IgD-negative memory B cell (primary cell): Measurements from ENCODE around the gene ZBED5. TPM values are rescaled to one million over a fixed set of nuclear protein-coding genes. Genes with fewer than 3 reads are reported as not detected.
"Not testable (repeated sequence)": the region's sequence is repeated elsewhere in the genome, so short reads cannot be mapped to it uniquely, and the experiment has no call there.

Experiments
- H3K27ac Mint-ChIP-seq, 3 donors: one replicate each; pipeline ENCODE4 v1.8.0; 2020 to 2022; ENCODE audit warnings: mild to moderate bottlenecking in 3 of 3, mixed read lengths in 3 of 3, moderate library complexity in 1 of 3
- H3K27me3 Mint-ChIP-seq: one replicate; pipeline ENCODE4 v1.8.0; 2021; ENCODE audit warnings: mixed read lengths
- H3K36me3 Mint-ChIP-seq: one replicate; pipeline ENCODE4 v1.8.0; 2020; ENCODE audit warnings: mild to moderate bottlenecking, mixed read lengths
- H3K4me1 Mint-ChIP-seq, 3 donors: one replicate each; pipeline ENCODE4 v1.8.0; 2020 to 2022; ENCODE audit warnings: mixed read lengths in 3 of 3, mild to moderate bottlenecking in 1 of 3
- H3K4me3 Mint-ChIP-seq, 4 donors: one replicate each; pipeline ENCODE4 v1.8.0; 2020 to 2022; ENCODE audit warnings: mild to moderate bottlenecking in 4 of 4, mixed read lengths in 4 of 4, moderate library complexity in 3 of 4
- H3K9me3 Mint-ChIP-seq, 3 donors: one replicate each; pipeline ENCODE4 v1.8.0; 2020 to 2021; ENCODE audit warnings: mixed read lengths in 3 of 3, mild to moderate bottlenecking in 1 of 3
- polyA plus RNA-seq: library from polyadenylated mRNA; unstranded; fragments of 300-500 nt; fragmentation: Illumina TruSeq; gene quantifications from one replicate; pipeline ENCODE4 v1.2.3, GENCODE V29; 2021

Gene ZBED5
- polyA plus RNA-seq, 1 donor from 2014 or later: 27.2 TPM

DNA sequence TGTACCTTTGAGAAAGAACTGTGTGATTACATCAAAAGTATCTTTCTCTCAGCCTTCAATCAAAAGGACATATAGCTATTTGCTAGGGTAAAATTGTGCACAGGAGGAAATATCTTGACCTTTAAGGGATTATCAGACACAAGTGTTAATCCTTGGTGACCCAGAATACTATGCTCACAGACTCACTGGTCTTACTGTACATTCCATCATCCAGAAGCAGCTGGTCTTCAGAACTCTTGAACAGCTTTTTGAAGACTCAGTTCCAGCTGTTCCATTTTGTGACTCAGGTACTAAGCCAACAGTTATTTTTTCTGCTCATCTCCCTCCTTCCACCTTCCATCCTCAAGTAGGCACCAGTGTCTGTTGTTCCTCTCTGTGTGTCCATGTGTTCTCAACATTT is 19.8 kb downstream of the ZBED5 start:
- Mint-ChIP-seq H3K27me3 (no peaks in the 10 kb centered on the region), H3K36me3 (peaks cover 2% of the 10 kb centered on the region), H3K9me3 (peaks cover 0 to 5% (median 5%) of the 10 kb centered on the region in 3 donors), H3K4me3 (no peak overlapping the region), H3K4me1 (peaks cover 4 to 18% (median 12%) of the 10 kb centered on the region in 3 donors), H3K27ac (no peak overlapping the region)

- not testable (repeated sequence) for H3K27me3 Mint-ChIP-seq, H3K9me3 Mint-ChIP-seq, H3K27ac Mint-ChIP-seq, H3K36me3 Mint-ChIP-seq, H3K4me3 Mint-ChIP-seq
- peaks cover 4 to 18% (median 12%) of the 10 kb centered on the region in 3 donors for H3K4me1 Mint-ChIP-seq
These were observed 21.0 kb downstream of the ZBED5 start for GRCh38 chr11:10836884-10837283.

- H3K9me3 Mint-ChIP-seq: no peaks in the 10 kb centered on the region
- peaks cover 2% of the 10 kb centered on the region for H3K36me3 Mint-ChIP-seq
- no peaks in the 10 kb centered on the region for H3K27me3 Mint-ChIP-seq
- no peak overlapping the region for H3K4me3 Mint-ChIP-seq
- H3K4me1 Mint-ChIP-seq: peaks cover 10 to 14% (median 12%) of the 10 kb centered on the region in 3 donors
- H3K27ac Mint-ChIP-seq: no peak overlapping the region
These were observed 28.7 kb downstream of the ZBED5 start for GRCh38 chr11:10829139-10829538.

DNA sequence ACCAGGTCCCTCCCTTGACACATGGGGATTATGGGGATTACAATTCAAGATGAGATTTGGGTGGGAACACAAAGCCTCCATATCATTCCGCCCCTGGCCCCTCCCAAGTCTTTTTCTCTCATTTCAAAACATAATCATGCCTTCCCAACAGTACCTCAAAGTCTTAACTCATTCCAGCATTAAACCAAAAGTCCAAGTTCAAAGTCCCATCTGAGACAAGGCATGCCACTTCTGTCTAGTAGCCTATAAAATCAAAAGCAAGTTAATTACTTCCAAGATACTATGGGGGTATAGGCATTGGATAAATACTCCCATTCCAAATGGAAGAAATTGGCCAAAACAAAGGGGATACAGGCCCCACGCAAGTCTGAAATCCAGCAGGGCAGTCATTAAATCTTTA is 29.5 kb downstream of the ZBED5 start:
- Mint-ChIP-seq H3K4me3 (no peak overlapping the region), H3K9me3 (no peaks in the 10 kb centered on the region), H3K36me3 (peaks cover 2% of the 10 kb centered on the region), H3K4me1 (peaks cover 10 to 18% (median 12%) of the 10 kb centered on the region in 3 donors), H3K27ac (no peak overlapping the region), H3K27me3 (no peaks in the 10 kb centered on the region)

DNA sequence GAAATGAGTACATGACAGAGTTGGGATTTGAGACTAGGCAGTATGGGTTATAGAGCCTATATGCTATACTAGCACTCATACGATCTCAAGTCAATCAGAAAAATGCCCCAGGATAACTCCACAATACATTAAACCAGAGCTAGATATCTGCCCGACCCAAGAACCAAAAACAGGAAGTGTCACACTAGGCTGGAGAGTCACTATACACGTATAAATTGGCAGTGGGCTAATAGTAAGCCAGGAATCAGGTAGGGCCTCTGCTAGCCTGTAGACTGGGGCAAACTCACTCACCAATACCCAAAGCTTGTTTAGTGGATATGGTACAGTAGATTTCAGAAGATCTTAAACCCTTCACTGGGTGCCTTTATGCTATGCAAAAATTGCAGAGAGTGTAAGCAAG is 33.0 kb downstream of the ZBED5 start:
- Mint-ChIP-seq H3K27me3 (no peaks in the 10 kb centered on the region), H3K4me3 (peak overlapping the region in 3 of 4 donors; percentile 41 to 74 (median 58)), H3K36me3 (peaks cover 2% of the 10 kb centered on the region), H3K9me3 (no peaks in the 10 kb centered on the region), H3K4me1 (peaks cover 10 to 22% (median 14%) of the 10 kb centered on the region in 3 donors), H3K27ac (peak overlapping the region; percentile 0 to 83 (median 32))

- Mint-ChIP-seq H3K4me3 (peak overlapping the region in 1 of 4 donors; percentile 3), H3K36me3 (peaks cover 1% of the 10 kb centered on the region), H3K27me3 (no peaks in the 10 kb centered on the region), H3K9me3 (no peaks in the 10 kb centered on the region), H3K4me1 (peaks cover 10 to 22% (median 14%) of the 10 kb centered on the region in 3 donors), H3K27ac (no peak overlapping the region)
These were observed 34.7 kb downstream of the ZBED5 start for GRCh38 chr11:10823152-10823579.

- H3K9me3 Mint-ChIP-seq, H3K27me3 Mint-ChIP-seq, H3K36me3 Mint-ChIP-seq, H3K4me3 Mint-ChIP-seq: not testable (repeated sequence)
- Mint-ChIP-seq H3K27ac (peak overlapping the region in 1 of 3 donors; percentile 10), H3K4me1 (peaks cover 10 to 22% (median 14%) of the 10 kb centered on the region in 3 donors)
These were observed 35.4 kb downstream of the ZBED5 start for GRCh38 chr11:10822491-10822890.

DNA sequence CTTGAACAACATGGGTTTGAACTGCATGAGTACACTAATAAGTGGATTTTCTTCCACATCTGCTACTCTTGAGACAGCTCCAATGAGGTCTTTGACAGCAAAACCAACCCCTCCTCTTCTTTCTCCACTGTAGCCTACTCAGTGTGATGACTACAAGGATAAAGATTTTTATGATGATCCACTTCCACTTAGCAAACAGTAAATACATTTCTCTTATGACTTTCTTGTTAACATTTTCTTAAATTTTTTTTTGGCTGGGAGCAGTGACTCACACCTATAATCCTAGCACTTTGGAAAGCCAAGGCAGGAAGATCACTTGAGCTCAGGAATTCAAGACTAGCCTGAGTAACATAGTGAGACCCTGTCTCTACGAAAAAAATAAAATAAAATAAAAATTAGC is 39.3 kb downstream of the ZBED5 start:
- Mint-ChIP-seq H3K36me3 (peaks cover 6% of the 10 kb centered on the region), H3K4me3 (no peak overlapping the region), H3K27ac (no peak overlapping the region), H3K4me1 (peaks cover 0 to 15% (median 2%) of the 10 kb centered on the region in 3 donors), H3K9me3 (no peaks in the 10 kb centered on the region), H3K27me3 (no peaks in the 10 kb centered on the region)

DNA sequence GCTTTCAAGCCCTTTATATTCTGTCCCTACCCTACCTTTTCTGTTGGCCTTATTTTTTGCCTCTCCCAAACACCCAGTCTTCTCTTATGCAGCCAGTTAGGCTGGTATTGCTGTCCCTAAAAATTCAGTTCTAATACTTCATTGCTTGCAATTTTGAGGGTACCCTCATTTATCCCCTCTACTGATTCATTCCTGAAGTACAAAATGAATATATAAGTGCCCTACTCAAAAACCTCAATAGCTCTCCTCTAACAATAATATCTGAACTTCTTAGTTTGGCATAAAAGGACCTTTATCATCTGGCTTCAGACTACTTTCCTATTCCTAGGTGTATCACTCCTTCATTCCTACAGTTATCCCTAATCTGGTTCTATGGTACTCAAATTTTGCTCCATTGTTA is 43.9 kb downstream of the ZBED5 start:
- Mint-ChIP-seq H3K36me3 (peaks cover 6% of the 10 kb centered on the region), H3K27me3 (no peaks in the 10 kb centered on the region), H3K9me3 (no peaks in the 10 kb centered on the region), H3K27ac (peak overlapping the region in 1 of 3 donors; percentile 33), H3K4me1 (peaks cover 6 to 19% (median 8%) of the 10 kb centered on the region in 3 donors), H3K4me3 (no peak overlapping the region)

GRCh38 chr11:10809373-10810160 is 48.3 kb downstream of the ZBED5 start:
- peaks cover 5% of the 10 kb centered on the region for H3K36me3 Mint-ChIP-seq
- no peaks in the 10 kb centered on the region for H3K9me3 Mint-ChIP-seq
- H3K4me1 Mint-ChIP-seq: peaks cover 16 to 35% (median 20%) of the 10 kb centered on the region in 3 donors
- H3K27ac Mint-ChIP-seq: peak overlapping the region; percentile 98 to 100 (median 99)
- H3K27me3 Mint-ChIP-seq: no peaks in the 10 kb centered on the region
- H3K4me3 Mint-ChIP-seq: peak overlapping the region; percentile 95 to 100 (median 97)

- no peaks in the 10 kb centered on the region for H3K27me3 Mint-ChIP-seq
- peak within 1 kb of the TSS; percentile 98 to 100 (median 99) for H3K27ac Mint-ChIP-seq
- H3K4me3 Mint-ChIP-seq: peak within 1 kb of the TSS; percentile 95 to 100 (median 97)
- H3K36me3 Mint-ChIP-seq: peaks cover 8% of the 10 kb centered on the region
- H3K9me3 Mint-ChIP-seq: no peaks in the 10 kb centered on the region
- peaks cover 16 to 39% (median 24%) of the 10 kb centered on the region in 3 donors for H3K4me1 Mint-ChIP-seq
These were observed 49.1 kb downstream of the ZBED5 start, which contains the start of gene EIF4G2 for GRCh38 chr11:10808553-10809372. EIF4G2 (minus strand) TSS chr11:10808926.

GRCh38 chr11:10808235-10808552 is 49.7 kb downstream of the ZBED5 start:
- Mint-ChIP-seq H3K4me1 (peaks cover 16 to 39% (median 28%) of the 10 kb centered on the region in 3 donors), H3K27me3 (no peaks in the 10 kb centered on the region), H3K36me3 (peaks cover 8% of the 10 kb centered on the region), H3K4me3 (peak overlapping the region; percentile 95 to 100 (median 97)), H3K9me3 (no peaks in the 10 kb centered on the region), H3K27ac (peak overlapping the region; percentile 98 to 100 (median 99))

- peaks cover 16 to 39% (median 28%) of the 10 kb centered on the region in 3 donors for H3K4me1 Mint-ChIP-seq
These were observed 50.2 kb downstream of the ZBED5 start for GRCh38 chr11:10807493-10808234.

GRCh38 chr11:10806206-10806605 is 51.6 kb downstream of the ZBED5 start:
- H3K4me1 Mint-ChIP-seq: peaks cover 16 to 44% (median 36%) of the 10 kb centered on the region in 3 donors
- H3K36me3 Mint-ChIP-seq: peaks cover 8% of the 10 kb centered on the region
- H3K4me3 Mint-ChIP-seq: peak overlapping the region; percentile 95 to 100 (median 97)
- peak overlapping the region; percentile 76 to 100 (median 98) for H3K27ac Mint-ChIP-seq
- H3K27me3 Mint-ChIP-seq: no peaks in the 10 kb centered on the region
- H3K9me3 Mint-ChIP-seq: no peaks in the 10 kb centered on the region

More at GRCh38 chr11:10807493-10808234, 50.2 kb downstream of the ZBED5 start:
- Mint-ChIP-seq H3K27ac (peak overlapping the region; percentile 98 to 100 (median 99)), H3K4me3 (peak overlapping the region; percentile 95 to 100 (median 97)), H3K36me3 (peaks cover 8% of the 10 kb centered on the region), H3K27me3 (no peaks in the 10 kb centered on the region), H3K9me3 (no peaks in the 10 kb centered on the region)
